NCI-H2227 treated with DMSO at 0.1 percent for 48 hours (cell line): ENCODE results near the gene ALPK1.
"Not testable (repeated sequence)": the region's sequence is repeated elsewhere in the genome, so short reads cannot be mapped to it uniquely, and the experiment has no call there.

ENCODE experiments used
- DNase-seq: peaks from one replicate; lab custom pipeline; 2025; lab: John Stamatoyannopoulos, UW

ALPK1 gene

GRCh38 chr4:112284662-112285411 is 12.3 kb upstream of the ALPK1 start:
- DNase-seq: no peak

- no peak for DNase-seq
These were observed 9.7 kb upstream of the ALPK1 start for GRCh38 chr4:112287258-112287989.

DNA sequence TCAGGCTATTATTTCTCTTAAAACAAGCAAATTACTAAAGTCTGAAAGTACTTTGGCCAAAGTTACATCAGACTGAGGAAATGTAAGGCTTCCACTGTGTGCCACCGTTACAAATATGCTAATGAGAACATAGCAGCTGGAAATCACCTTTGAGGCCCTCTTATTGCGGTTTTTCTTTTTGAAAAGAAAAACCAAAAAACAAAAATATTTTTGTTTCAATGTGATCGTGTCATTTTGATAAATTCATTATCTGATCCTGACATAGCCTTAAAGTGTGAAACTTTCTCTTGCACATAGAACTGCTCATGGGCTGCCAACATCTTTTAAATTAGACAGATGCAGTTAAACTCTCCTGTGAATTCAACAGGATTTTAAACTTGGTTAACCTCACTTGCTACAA is 8.7 kb upstream of the ALPK1 start:
- DNase-seq: no peak

GRCh38 chr4:112289407-112290253 is 7.5 kb upstream of the ALPK1 start:
- no peak for DNase-seq

GRCh38 chr4:112290341-112290740 is 6.8 kb upstream of the ALPK1 start:
- no peak for DNase-seq

GRCh38 chr4:112299721-112300120 is 2.6 kb downstream of the ALPK1 start:
- no peak for DNase-seq

GRCh38 chr4:112302320-112303274 is 5.4 kb downstream of the ALPK1 start:
- DNase-seq: no peak

- DNase-seq: not testable (repeated sequence)
These were observed 8.3 kb downstream of the ALPK1 start for GRCh38 chr4:112305477-112305876.

GRCh38 chr4:112309263-112309791 is 12.2 kb downstream of the ALPK1 start:
- DNase-seq: peak; percentile 26

GRCh38 chr4:112311516-112311915 is 14.3 kb downstream of the ALPK1 start:
- DNase-seq: no peak

GRCh38 chr4:112312610-112313239 is 15.6 kb downstream of the ALPK1 start:
- DNase-seq: no peak

DNA sequence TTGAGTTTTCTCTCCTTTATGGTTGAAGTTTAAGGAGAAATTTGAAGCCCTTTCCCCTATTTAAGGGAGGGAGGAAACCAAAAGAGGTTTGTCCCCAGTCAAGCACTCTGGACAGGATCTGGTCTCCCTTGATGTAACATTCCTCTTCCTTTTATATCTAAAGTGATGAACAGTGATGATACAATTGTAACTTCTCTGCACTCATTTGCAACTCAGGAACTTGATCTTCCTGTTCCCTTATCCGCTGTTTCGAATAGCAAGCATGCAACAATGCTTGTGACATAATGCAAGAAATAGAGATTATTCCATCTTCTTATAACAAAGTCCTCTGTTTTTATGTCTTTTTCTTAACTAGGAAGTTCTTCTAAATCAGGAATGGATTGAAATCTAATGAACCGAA is 18.3 kb downstream of the ALPK1 start:
- no peak for DNase-seq

DNA sequence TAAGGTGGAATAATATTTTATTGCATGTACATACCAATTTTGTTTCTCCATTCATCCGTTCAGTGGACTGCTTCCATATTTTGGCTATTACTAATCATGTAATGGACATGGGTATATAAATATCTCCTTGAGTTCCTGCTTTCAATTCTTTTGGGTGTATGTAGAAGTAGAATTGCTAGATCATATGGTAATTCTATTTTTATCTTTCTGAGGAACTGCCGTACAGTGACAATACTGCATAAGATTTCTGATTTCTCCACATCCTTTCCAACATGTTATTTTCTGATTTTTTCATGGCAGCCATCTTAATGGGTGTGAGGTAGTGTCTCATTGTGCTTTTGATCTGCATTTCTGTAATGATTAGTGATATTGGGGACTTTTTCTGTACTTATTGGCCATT is 19.2 kb downstream of the ALPK1 start:
- DNase-seq: no peak

DNA sequence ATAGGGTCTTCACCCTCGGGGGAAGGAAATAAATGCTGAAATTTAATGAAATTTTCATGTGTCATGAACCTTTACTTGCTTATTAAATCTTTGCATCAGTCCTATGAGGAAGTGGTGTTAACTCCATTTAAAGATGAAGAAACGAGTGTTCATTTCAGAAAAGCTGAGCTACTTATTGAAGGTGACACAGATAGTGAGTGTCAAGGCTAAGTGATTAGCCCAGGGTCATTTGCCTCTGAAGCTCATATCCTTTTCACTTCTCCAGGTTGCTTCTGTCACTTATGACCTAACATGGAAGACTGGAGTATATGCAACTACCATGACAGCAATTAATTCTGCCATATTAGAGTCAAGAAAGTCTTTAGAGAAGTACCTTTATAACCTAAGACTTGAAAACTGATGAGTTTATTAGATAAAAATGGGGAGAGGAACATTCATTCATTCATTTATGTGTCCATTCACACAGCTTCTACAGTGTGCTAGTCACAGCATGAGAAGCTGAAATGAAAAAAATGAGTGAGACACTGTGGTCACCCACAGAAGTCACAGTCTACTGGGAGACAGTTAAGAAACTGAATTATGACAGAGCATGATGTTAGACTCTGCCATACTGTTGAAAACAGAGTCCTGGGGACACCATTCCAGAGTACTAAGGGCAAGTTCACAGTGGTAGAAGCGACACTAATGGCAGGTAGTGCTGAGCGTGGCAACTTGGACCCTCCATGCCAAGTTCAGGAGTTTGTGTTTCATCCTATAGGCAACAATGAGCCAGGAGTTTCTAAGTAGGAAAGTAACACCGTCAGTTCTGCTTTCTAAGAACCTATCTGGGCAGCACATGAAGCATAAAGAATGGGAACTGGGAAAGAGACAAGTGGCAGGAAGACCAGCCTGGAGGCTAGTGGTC is 21.3 kb downstream of the ALPK1 start:
- DNase-seq: no peak

DNA sequence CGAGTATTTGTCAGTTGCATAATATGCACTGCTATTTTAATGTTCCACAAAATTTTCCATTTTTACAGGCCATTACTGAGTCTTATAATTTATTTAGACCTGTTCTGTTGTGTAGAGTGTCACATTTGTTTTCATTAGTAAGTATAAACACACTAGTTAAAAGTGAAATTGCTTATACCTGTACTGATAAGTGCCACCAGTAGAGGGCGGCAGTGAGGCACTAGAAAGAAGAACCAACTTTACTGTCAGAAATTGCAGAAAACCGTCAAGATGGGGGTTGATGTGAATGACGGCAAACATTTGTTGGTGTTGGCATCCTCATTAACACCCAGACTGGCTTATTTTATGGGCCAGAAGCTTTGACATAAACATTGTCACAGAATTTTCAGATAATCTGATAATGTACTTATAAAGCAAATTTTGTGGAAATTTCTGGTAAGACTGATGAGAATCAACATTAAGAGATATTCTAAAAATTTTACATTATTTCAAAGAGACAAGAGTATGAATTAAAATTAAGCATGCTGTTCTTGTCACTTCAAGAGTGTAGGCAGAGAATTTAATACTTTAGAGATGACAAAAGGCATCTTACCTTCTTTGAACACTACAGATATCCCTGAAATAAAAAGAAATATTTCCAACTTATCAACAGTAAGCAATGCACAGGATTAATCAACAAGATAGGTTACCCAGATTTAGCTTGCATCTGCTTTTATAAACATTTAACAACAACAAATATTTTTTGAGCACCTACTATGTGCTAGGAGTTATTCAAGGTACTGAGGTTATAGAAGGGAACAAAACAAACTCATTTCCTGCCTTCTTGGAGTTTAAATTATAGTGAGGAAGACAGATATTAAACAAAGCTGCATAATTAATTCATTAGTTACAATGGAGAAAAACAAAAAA is 24.9 kb downstream of the ALPK1 start:
- DNase-seq: peak; percentile 29

- DNase-seq: no peak
These were observed 25.7 kb downstream of the ALPK1 start for GRCh38 chr4:112322866-112323265.

- DNase-seq: no peak
These were observed 28.4 kb downstream of the ALPK1 start for GRCh38 chr4:112325530-112325929.

- DNase-seq: peak; percentile 48
These were observed 31.0 kb downstream of the ALPK1 start for GRCh38 chr4:112327965-112328733.
